HG03045 (cell line): ENCODE measurements around the gene PGM1.

Experiments used
- ATAC-seq: cut with Tn5 transposase; IDR thresholded peaks from one replicate; pipeline ENCODE4 v1.9.1; 2021; ENCODE audit warnings: mild to moderate bottlenecking, moderate library complexity; ENCODE audit not compliant: unreplicated experiment

The PGM1 gene

GRCh38 chr1:63600248-63600647 lies 7.0 kb downstream of the PGM1 start:
- ATAC-seq, result no peak

- ATAC-seq, result no peak
These were observed 7.8 kb downstream of the PGM1 start for GRCh38 chr1:63601061-63601460.

- no peak for ATAC-seq
These were observed 8.3 kb downstream of the PGM1 start for GRCh38 chr1:63601463-63601862.

GRCh38 chr1:63601912-63602311 lies 8.7 kb downstream of the PGM1 start:
- ATAC-seq, result no peak

- ATAC-seq, result no peak
These were observed 9.4 kb downstream of the PGM1 start for GRCh38 chr1:63602629-63603028.

- no peak for ATAC-seq
These were observed 10.6 kb downstream of the PGM1 start for GRCh38 chr1:63603810-63604209.

- no peak for ATAC-seq
These were observed 14.1 kb downstream of the PGM1 start for GRCh38 chr1:63607322-63607721.

- no peak for ATAC-seq
These were observed 18.0 kb downstream of the PGM1 start for GRCh38 chr1:63611231-63611630.

GRCh38 chr1:63612564-63612963 lies 19.4 kb downstream of the PGM1 start:
- no peak for ATAC-seq

GRCh38 chr1:63612971-63613370 lies 19.8 kb downstream of the PGM1 start:
- no peak for ATAC-seq

GRCh38 chr1:63615768-63616420 lies 22.7 kb downstream of the PGM1 start:
- ATAC-seq, result no peak

GRCh38 chr1:63617450-63617849 lies 24.2 kb downstream of the PGM1 start:
- no peak for ATAC-seq

GRCh38 chr1:63618011-63618410 lies 24.8 kb downstream of the PGM1 start:
- no peak for ATAC-seq

GRCh38 chr1:63619558-63619957 lies 26.3 kb downstream of the PGM1 start:
- ATAC-seq, result no peak

- ATAC-seq, result no peak
These were observed 27.5 kb downstream of the PGM1 start for GRCh38 chr1:63620671-63621070.

GRCh38 chr1:63621075-63621474 lies 27.9 kb downstream of the PGM1 start:
- ATAC-seq, result no peak

GRCh38 chr1:63621698-63622097 lies 28.5 kb downstream of the PGM1 start:
- no peak for ATAC-seq

GRCh38 chr1:63622849-63623566 lies 29.8 kb downstream of the PGM1 start:
- ATAC-seq, result no peak

- ATAC-seq, result no peak
These were observed 30.7 kb downstream of the PGM1 start for GRCh38 chr1:63623952-63624351.

- ATAC-seq, result no peak
These were observed 31.7 kb downstream of the PGM1 start for GRCh38 chr1:63624911-63625310.

- no peak for ATAC-seq
These were observed 33.0 kb downstream of the PGM1 start for GRCh38 chr1:63626222-63626621.

- no peak for ATAC-seq
These were observed 35.4 kb downstream of the PGM1 start for GRCh38 chr1:63628607-63629006.

- ATAC-seq, result no peak
These were observed 37.0 kb downstream of the PGM1 start for GRCh38 chr1:63630238-63630637.
